ENCODE measurements around the gene DLK2. TPM values are rescaled to one million over a fixed set of nuclear protein-coding genes. Genes with fewer than 3 reads are reported as not detected.
"Not testable (repeated sequence)": the region's sequence is repeated elsewhere in the genome, so short reads cannot be mapped to it uniquely, and the experiment has no call there.

Gene DLK2
- total RNA-seq, 1 experiment from 2014 or later: 0.60 TPM

- DNase-seq (ENCODE audit: low read depth): no peak
These were observed 26.4 kb upstream of the DLK2 start for GRCh38 chr6:43481591-43482236.

DNA sequence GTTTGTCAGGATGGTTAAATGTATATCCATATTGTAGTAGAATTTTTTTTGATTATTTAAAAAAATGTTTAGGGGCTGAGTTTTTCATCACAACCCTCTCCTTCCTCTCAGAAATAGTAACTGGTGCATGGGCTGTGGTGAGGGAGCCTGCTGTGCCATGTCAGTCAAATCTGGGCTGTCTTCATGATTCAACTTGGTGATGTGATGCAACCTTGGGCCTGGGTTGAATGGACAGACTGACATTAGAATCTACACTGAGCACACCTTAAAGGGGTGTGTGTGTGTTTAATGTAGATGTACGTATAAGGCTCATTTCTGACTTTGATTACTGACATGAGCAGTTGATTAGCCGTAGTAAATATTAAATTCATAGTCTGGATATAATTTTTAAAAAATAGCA, 25.7 kb upstream of the DLK2 start:
- DNase-seq (ENCODE audit: low read depth): no peak

GRCh38 chr6:43478008-43478372, 22.6 kb upstream of the DLK2 start:
- DNase-seq (ENCODE audit: low read depth): no peak

DNA sequence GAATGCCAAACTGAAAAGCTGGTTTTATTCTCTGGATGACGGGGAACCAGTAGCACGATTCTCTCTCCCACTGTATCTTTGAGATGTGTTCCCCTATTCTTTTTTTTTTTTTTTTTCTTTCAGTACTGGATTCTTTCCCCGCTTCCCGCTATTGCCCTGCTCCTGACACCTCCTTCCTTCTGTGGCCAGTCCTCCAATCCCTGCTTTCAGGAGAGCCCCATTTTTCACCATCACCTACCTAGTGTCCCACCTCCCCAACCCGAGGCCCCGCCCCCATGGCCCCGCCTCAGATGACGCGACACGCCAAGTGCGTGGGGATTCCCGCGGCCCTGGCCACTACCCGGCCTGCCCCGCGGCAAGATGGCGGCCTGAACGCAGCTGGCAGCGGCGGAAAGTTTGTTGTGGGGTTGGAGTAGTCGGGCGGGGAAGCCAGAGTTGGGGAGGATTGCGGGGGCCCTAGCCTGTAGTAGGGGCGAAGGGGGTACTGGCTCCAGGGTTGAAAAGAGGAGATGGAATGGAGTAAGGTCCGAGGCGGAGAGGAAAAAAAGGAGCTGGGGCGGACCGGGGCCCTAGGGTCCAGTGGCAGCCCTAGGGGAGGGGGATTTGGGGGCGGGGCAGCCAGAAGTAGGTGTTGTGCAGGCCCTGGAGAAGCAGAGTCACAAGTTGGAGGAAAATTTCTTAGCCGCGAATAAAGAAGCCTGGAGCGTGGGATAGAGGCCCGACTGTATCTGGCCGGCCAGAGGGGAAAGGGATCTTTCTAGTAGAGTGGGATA, 22.1 kb upstream of the DLK2 start, which contains the start of gene TJAP1:
Gene TJAP1 (plus strand): TSS at position 336 of the 773 bp plus-strand sequence. CDS start 21,432 bp downstream, outside the sequence.
- peak; percentile 84 for DNase-seq (ENCODE audit: low read depth)

GRCh38 chr6:43476746-43477145, 21.4 kb upstream of the DLK2 start:
- DNase-seq (ENCODE audit: low read depth): no peak

DNA sequence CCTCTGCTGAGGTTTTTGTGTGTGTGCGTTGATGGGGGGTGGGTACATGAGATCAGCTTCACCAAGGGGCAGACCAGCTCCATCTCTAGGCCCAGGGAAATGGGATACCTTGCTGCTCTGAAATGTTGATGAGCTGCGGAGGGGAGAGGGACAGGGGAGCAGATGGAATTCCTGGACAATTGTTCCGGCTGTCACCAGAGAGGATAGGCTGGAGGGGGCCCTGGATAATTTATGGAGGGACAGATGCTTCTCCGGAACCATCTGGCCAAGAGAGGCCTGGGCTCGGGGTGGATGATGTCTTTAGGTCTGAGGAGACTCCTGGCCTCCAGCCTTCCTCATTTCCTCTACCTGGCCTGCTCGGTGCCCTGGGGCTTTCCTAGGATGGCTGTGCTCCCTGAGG, 20.2 kb upstream of the DLK2 start:
- DNase-seq (ENCODE audit: low read depth): no peak

GRCh38 chr6:43472515-43472914, 17.2 kb upstream of the DLK2 start:
- DNase-seq (ENCODE audit: low read depth): no peak

- no peak for DNase-seq (ENCODE audit: low read depth)
These were observed 16.1 kb upstream of the DLK2 start for GRCh38 chr6:43471399-43471798.

DNA sequence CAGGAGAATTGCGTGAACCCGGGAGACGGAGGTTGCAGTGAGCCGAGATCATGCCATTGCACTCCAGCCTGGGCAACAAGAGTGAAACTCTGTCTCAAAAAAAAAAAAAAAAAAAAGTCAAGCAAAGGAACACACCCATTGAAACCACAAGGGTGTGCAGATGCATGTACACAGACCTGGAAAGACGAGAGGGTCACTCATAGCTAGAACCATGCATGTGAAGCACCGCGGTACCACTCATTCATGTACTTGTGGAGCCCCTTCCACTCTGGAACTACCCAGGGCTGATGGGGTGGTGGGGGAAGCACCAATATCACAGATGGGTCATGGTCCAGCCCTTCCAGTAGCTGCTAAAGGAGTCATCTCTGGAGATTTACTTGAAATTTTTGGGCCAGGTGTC, 14.6 kb upstream of the DLK2 start:
- no peak for DNase-seq (ENCODE audit: low read depth)

GRCh38 chr6:43468748-43469681, 13.7 kb upstream of the DLK2 start:
- no peak for DNase-seq (ENCODE audit: low read depth)

DNA sequence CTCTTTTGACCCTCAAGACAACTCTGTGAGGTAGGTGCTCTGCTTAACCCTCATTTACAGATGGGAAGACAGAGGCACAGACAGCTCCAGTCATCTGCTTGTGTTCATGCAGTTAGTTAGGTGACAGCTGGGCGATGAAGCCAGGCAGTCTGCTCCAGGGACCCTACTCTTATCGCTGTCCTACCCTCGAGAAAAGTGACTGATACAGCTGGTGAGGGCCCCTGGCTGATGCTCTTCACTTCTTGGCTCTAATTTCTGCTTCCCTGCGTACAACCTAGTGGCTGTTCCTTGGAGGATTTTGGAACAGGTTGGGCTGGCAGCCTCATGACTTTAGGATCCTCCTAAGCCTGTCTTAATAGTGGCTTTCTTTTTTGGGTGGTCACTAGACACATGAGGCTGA, 12.9 kb upstream of the DLK2 start:
- DNase-seq (ENCODE audit: low read depth): no peak

DNA sequence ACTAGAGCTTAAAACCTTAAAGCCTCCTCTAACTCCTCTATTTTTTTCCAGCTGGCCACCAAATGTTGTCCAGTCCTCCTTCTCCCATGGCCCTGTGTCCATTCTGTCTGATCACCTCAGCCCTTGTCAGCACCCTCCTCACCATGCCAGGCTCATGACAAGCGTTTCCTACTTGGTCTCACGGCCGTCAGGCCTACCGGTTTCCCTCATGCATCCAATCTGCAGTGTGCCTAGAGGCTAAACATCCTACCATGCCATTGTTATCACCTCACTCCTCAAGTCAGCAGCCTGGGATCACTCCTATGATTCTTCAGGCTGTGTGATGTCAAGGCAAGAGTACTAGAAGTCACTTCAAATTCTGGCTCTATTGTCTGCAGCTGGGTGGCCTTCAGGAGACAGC, 12.4 kb upstream of the DLK2 start:
- DNase-seq (ENCODE audit: low read depth): no peak

DNA sequence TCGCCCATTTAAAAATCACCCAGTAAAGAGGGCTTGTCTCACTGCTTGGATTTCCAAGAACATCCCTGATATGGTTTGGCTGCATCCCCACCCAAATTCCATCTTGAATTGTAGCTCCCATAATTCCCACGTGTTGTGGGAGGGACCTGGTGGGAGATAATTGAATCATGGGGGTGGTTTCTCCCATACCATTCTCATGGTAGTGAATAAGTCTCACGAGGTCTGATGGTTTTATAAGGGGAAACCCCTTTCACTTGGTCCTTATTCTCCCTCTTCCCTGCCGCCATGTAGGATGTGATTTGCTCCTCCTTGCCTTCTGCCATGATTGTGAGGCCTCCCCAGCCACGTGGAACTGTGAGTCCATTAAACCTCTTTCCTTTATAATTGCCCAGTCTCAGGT, 11.9 kb upstream of the DLK2 start:
- DNase-seq (ENCODE audit: low read depth): not testable (repeated sequence)

GRCh38 chr6:43465948-43466347, 10.6 kb upstream of the DLK2 start:
- DNase-seq (ENCODE audit: low read depth): no peak

DNA sequence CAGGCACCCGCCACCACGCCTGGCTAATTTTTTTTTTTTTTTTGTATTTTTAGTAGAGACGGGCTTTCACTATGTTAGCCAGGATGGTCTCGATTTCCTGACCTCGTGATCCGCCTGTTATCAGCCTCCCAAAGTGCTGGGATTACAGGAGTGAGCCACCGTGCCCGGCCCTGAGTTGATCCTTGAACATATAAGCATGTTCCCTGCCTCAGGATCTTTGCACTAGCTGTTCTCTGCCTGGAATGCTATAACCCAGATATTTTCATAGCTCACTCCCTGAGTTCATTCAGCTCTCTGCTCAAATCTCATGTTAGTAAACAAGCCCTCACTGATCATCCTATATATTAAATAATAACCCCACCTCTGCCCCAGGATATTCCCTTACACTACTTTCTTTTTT, 9.0 kb upstream of the DLK2 start:
- no peak for DNase-seq (ENCODE audit: low read depth)

- DNase-seq (ENCODE audit: low read depth): no peak
These were observed 6.6 kb upstream of the DLK2 start for GRCh38 chr6:43461936-43462335.

- no peak for DNase-seq (ENCODE audit: low read depth)
These were observed 4.7 kb upstream of the DLK2 start for GRCh38 chr6:43460032-43460431.

DNA sequence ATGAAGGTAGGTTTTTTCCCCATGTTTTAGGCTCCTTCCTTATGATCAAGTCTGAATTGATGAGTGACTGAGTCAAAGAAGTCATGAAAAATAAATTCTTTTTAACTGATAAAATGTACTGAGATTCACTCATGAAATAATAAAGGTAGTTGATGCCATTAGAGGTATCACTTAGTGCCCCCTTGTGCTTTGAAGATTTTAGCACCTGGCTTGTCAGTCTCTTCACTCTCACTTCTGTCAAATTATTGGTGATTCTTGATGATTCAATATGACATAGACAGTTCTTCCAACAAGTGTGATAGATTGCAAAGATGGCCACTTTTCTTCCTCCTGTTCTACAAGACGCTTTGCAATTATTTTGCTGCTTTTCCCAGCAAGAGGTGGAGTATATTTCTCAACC, 4.2 kb upstream of the DLK2 start:
- DNase-seq (ENCODE audit: low read depth): no peak

DNA sequence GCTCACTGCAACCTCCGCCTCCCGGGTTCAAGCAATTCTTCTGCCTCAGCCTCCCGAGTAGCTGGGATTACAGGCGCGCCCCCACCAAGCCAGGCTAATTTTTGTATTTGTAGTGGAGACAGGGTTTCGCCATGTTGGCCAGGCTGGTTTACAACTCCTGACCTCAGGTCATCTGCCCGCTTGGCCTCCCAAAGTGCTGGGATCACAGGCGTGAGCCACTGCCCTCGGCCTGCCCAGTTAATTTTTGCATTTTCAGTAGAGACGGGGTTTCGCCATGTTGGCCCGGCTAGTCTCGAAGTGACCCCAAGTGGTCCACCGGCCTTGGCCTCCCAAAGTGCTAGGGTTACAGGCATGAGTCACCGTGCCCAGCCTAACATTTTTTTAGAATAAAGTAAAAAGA, 2.8 kb upstream of the DLK2 start:
- DNase-seq (ENCODE audit: low read depth): not testable (repeated sequence)

DNA sequence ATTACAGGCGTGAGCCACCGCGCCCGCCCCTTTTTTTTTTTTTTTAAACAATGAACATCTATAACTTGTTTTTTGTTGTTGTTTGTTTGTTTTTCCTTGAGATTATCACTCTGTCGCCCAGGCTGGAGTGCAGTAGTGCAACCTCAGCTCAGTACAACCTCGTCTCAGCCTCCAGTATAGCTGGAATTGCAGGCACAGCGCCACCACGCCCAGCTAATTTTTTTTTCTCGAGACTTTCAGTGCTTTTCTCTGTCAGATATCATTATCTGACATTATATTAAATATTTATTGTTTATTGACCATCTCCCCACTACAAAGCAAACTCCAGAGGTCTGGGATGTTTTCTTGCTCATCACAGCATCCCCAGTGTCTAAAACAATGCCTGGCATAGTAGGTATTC, 2.3 kb upstream of the DLK2 start:
- no peak for DNase-seq (ENCODE audit: low read depth)

DNA sequence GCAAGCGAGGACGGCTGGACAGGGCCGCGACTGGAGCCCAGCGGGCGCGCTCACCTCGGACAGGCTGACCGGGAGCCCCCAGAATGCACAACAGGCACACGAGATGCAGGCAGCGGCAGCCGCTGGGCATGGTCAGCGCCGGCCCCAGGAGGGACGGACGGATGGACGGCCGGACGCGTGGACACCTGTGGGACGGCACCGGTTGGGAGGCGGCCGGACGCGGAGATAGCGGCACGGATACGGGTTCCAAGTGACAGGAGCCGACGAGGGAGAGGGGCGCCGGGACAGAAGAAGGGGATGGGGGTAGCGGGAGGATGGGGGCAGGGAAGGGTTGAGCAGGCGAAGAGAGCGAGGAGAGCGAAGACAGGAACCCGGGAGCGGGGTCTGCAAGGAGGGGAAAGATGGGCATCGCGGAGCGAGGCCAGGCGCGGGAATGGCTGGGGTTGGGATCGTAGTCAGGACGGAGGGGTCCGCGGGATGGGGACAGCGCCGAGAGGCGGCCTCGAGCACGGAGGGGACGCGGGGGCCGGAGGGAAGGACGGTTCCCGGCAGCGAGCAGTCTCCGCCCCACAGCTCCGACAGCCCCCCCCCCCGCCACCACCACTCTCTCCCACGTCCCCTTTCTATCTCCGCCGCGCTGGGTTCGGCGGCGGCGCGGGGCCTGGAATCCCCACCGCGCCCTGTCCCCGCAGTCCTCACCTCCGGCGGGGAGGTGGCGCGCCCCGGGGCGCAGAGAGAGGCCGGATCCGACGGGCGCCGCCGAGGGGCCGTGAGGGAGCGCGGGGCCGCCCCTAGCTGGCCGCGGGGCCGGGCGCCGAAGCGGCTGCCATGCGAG, 435 bp downstream of the DLK2 start:
- peak; percentile 77 for DNase-seq (ENCODE audit: low read depth)

GRCh38 chr6:43454290-43454695, 1.1 kb downstream of the DLK2 start:
- DNase-seq (ENCODE audit: low read depth): no peak
